Body of pancreas (tissue), 4 donors: ENCODE results near the gene GPR156.

ENCODE experiments used
- CTCF ChIP-seq, 7 experiments: fragments of 450-650 bp in 4 of 7; fragments of 200-600 bp in 3 of 7; sonication (generic) in 3 of 7; IDR thresholded peaks; one replicate each; pipeline ENCODE4 v1.5.1; 2016 to 2019; ENCODE audit warnings: antibody characterized with exemption in 7 of 7
- POLR2A ChIP-seq, 3 donors: fragments of 450-650 bp; IDR thresholded peaks; one replicate each; pipeline ENCODE4 v1.6.1; 2016; ENCODE audit warnings: antibody characterized with exemption in 3 of 3, mild to moderate bottlenecking in 2 of 3

GRCh38 chr3:120227710-120228347, 57.2 kb downstream of the GPR156 start:
- TF ChIP-seq CTCF (IDR thresholded peaks at IDR 0.05) (no peak), POLR2A (IDR thresholded peaks at IDR 0.05) (no peak)
